NCI-H1048 (cell line): ENCODE data around the gene TRIM31.

Source experiments
- DNase-seq: peaks from one replicate; lab custom pipeline; 2025; lab: John Stamatoyannopoulos, UW

The TRIM31 gene

DNA sequence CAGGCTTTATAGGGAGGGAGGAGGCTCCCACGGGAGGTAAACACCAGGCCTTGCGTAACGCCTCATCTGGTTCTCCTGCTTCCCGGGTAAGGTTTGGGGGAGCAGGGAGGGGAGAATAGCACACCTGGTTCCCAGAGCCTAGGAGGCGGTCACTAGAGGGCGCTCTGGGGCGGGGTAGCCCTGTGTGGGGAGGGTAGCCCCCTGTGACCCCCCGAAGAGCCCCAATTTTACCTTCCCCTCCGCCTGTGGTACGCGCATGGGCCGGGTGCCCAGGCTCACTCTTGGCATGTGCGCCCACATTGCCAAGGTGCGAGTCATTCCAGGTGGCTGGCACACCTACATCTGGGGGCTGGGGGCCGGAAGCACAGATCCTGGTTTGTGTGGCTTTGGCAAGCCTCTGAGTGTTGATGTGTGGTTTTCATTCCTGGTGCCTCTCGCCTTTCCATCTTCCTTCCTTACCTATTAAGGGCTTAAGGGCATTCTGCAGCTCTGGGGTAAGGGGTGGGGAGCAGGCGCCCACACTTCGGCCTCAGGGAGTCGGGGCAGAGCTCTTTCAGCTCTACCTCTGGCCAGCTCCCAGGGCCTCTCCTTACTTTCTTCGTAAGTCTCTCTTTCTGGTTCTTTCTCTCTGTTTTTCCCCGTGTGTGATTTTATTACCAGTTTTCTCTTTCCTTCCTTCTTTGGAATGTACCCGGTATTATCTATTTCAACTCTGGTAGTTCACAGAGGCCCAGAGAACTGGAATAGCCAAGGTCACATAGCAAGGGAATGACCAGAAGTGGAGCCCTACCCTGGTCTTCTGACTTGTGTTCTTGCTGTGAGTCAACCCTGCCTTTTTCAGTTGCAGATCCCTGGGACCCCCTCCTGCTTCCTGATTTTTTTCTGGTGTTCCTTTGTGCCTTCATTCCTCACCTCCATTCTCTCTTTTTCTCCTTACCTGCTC lies 36.8 kb downstream of the TRIM31 start:
- DNase-seq: no peak

DNA sequence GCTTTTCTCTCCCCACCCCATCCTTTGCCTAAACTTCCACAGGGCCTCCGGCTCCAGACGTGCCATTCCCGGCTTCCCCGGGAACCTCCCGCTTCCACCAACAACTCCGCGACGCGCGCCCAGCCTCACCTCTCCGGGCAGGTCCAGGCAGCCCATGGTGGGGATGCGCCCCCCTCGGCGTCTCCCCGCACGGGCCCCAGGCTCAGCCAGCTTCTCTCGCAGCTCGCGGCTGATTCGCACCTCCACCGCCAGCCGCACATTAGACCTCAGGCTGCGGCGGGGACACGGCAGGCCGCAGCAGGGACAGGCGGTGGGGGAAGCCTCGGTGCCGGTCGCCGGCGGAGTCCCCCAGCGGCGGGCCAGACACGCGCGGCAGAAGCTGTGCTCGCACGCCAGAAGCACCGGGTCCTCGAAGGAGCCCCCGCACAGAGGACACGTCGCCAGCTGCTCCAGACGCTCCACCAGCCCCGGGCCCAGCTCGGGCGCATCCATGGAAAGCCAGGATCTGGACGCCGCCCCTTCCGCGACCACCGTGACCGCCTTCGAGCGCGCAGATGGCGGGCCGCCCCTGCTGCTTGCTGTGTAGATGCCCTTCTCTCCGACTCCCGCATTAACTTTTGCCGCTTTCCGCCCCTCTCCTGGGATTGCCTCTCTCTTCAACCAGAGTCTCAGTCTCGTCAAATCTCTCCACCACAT lies 37.6 kb downstream of the TRIM31 start, which contains the start of gene RNF39:
TSS of gene RNF39 (minus strand) at position 676 of the 696 bp plus-strand sequence. CDS start at position 492, 184 bp downstream.
- no peak for DNase-seq

DNA sequence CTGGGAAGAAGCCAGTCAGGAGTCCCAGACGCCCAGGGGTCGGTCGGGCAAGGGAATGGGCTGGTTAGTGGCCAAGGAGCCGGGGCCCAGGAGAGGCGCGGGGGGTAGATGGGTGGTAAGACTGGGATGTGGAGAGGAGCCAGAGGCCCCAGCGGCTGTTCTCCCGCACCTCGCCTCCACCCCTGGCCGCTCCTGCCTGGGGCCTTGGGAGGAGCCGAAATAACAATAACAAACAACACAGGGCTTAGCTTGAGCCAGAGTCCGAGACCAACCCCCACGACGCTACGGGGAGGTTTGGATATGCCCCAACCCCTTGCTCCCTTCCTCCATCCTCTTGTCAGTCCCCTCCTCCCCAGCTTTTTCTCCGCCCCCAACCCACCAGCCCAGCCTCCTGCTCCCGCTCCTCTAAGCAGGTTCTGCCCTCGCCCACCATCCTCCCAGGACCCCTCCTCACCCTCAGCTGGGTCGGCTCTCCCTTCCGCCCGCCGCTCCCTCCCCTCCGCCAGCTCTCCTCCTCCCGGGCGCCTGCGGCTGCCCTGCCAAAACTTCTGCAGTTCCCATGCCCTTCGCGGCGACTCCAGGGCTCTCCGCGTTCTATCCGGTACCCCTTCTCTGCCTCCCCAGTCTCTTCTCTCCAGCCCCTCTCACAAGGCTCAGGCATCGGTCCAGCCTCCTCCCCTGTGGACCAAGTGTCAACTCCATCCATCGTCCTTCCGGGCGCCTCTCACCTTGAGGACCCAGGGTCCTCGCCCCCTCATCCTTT lies 38.4 kb downstream of the TRIM31 start:
- DNase-seq: no peak

DNA sequence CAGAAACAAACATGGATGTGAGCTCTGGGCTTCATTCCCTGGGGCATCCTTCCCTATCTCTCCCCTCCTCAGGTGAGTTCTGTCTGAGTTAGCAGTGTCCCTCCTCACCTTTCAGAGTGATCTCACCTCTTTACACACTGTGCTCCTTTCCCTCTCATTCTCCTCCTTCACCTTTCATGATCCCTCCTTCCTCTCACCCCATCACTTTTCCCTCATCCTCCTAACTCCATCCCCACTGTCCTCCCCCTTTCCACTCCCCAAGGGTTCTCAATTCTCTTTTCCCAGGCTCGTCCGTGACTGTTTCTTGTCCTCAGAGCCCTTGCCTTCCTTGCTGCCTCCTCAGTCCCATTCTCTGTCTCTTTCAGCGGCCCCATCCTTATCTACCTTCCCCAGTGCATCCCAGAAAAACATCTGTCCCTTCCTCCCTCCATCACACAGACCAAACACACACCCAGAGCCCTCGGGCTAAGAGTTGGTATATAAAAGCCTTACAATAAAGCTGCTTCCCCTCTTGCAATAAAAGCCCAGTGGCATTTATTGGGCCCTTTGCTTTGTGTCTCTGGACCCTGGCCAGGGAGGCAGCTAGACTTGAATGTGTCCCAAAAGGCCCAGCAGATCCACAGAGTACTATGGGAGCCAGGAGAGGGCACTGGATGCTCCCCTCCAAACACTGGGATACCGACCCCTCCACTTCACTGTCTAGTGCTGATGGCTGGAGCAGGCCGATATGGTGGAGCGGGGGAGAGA lies 39.2 kb downstream of the TRIM31 start:
- no peak for DNase-seq

DNA sequence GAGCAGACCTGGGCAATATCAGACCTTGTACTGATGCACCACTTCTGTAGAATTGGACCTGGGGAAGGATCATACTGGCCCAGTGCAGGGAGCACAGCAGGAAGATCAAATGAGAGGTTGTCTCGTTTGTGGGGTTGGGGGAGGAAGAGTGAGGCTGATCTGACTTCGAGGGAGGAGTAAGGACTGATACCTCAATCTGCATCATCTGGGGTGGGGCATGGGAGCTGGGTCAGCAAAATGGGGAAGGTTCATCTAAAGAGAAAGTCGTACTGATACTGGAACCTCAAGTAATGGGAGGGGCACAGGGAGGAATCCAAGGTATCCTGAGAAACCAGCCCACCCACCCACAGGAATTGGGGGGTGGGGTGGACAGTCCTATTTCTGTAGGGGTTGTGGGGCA lies 41.0 kb downstream of the TRIM31 start:
- no peak for DNase-seq

DNA sequence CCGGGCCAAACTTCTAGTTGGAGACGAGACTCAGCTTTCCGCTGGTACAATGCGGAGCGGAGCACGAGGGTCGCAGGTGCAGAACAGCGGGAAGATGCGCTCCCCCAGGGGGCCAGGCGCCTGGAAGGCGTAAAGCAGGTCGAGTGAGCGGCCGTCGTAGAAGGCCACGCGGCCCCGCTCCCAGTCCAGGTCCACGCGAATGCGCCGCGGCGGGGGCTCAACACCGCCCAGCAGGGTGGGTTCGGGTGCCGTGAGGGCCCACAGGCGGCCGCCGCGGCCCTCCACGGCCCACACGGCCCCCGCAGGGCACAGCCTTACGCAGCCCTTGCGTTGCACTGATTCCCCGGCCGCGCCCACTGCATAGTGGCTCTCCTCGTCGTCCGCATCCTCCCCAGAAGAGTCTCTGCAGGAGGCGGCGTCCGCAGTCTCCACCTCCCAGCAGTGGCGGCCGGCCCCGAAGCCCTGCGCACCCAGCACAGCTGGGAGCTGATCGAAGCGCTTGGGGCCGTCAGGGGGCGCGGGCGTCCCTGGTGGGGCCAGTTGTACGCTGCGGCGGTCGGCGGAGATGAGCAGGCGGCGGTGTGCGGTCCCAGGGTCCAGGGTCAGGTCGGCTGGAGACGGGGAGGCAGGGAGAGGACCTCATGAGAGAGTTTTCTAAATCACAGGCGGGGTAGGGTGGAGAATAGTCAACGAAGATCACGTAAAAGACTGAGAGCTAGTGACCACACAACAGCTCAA lies 41.6 kb downstream of the TRIM31 start:
- DNase-seq: no peak

DNA sequence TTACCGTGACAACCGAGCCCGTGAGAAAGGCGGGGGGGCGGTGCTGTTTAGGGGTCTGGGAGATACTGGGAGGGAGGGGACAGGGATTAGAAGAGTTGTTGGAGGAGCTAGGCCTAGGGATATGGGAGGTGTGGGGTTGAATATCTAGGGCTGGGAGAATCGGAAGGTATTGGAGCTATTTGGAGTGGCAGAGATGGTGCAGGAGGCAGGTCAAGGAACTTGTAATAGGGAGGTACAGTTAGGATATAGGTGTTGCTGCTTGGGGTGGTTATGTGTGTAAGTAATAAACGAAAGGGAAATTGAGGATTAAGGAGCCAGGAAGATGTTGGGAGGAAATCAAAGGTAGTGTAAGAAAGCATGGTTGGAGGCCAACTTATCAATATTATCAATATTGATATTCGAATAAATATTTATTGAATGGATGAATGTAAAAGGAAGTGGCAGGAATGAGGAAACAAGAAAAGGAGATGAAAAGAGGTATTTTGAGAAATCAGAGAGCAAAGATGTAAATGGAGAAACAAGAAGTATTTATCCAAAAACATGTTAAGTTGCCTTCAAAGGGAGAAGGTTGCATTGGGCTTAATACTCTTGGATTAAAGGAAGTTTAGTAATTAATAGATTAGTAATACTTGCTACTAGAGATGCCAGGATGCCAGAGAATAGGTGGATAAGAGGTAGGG lies 45.3 kb downstream of the TRIM31 start:
- DNase-seq: no peak

DNA sequence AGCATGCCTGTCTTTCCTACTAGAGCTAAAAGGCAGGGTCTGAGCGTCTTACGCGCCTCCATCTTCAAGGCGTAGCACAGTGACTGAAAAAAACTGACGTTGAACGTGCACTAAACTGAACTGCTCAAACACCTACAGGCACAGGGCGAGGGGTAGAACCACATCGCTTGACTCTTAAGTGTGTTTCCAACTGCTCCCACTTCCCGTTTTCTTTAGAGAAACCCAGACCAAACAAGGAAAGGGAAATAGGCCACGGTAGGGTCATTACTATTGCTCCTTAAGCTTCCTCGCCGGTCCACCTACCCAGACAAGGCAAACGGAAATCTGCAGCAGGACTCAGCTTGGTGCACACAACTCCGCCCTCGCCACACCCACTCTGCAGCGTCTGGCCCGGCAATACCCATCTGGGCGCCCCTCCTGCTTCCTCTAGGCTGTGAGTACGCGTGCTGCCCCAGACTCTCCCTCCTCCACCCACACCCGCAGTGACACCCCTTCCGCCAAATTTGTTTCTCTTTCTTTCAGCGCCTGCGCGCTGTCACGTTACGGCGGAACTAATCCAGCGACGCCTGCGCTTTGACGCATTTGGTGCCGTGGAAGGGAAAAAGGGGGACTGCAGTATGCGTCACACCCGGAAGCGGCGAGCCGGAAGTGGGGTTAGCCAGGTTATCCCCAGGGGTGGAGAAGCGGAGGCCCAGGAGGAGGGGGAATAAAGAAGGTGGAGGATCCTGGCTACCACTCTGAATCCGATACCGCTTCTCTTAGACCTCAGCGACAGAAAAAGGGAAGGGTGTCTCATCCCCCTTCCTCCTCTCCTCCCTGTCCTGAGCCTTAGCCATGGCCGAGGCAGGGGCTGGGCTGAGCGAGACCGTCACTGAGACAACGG lies 46.1 kb downstream of the TRIM31 start, which contains the start of gene PPP1R11:
TSS of gene PPP1R11 (plus strand) at position 622 of the 883 bp plus-strand sequence. CDS start at position 835, 213 bp downstream.
- DNase-seq: peak; percentile 97

DNA sequence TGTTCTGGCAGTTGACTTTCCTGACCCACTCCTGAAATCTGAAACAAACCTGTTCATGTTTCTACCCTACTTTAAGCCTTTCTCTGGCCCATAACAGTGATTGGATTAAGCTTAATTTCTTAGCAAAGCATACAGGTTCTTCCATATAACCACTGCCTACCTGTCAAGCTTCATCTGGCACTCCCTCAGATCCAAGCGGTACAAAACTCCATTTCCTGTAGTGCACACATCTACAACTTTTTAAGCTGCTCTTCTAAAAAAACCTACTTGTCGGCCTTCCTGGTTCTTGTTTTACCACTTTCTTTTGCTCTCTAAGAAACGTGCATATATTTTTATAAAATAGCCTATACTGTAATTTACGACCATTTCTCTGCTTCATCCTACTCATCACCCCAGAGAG lies 46.8 kb downstream of the TRIM31 start:
- no peak for DNase-seq

DNA sequence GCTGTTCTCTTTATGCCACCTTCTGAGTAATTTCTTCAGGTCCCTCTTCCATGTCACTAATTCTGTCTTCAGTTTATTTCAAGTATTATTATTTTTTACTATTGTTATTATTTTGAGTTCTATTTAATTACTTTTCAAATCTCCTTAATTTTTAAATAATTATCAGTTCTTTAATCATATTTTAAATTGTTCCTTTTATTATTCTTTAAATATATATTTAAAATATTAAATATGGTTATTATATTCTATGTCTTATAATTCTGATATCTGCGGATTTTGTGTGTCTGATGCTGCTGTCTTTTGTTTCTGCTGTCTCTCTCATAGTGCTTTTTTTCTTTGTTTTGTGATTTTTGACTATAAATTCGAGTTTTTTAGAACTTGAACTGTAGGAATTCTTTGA lies 49.6 kb downstream of the TRIM31 start:
- no peak for DNase-seq

DNA sequence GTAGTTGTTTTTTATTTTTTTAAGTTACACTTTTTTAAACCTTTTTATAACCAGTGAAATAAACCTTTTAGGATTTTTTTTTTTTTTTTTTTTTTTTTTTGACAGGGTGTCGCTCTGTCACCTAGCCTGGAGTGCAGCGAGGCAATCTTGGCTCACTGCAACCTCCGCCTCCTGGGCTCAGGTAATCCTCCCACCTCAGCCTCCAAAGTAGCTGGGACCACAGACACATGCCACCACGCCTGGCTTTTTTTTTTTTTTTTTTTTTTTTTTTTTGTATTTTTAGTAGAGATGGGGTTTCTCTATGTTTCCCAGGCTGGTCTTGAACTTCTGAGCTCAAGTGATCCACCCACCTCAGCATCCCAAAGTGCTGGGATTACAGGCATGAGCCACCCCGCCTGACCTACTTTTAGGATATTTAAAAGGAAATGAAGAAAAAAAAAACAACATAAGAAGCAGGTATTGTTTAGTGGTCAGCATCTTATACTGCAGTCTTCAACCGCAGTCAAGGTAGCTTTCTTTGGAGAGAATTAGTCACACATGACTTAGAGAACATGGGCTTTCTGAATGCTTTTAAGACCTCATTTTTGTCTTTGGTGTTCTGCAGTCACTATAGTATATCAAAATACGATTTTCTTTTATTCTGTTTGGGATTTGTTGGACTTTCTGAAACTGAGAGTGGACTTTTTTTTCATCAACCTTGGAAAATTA lies 50.3 kb downstream of the TRIM31 start:
- DNase-seq: no peak

DNA sequence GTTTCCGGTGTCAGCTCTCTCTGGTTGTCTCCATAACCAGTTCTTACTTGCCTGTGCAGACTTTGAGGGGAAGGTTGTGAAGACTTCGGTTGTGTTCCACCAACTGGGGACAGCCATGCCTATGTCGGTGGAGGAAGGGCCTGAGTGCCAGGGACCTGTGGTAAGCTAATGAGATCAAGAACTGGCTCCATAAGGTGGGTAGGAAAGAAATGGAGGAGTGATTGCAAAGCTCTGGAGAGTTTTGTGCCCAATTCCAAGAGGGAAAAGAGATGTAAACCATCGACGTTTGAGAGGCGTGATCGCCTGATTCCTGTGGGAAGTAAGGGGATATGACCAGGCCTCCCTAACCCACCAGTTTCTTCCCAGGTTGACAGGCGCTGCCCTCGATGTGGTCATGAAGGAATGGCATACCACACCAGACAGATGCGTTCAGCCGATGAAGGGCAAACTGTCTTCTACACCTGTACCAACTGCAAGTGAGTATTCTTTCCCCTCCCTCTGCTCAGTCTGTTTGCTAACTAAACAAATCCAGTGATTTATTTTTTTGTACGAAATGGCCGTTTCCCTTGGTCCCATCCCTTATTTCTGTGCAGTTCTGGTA lies 50.9 kb downstream of the TRIM31 start:
- no peak for DNase-seq

DNA sequence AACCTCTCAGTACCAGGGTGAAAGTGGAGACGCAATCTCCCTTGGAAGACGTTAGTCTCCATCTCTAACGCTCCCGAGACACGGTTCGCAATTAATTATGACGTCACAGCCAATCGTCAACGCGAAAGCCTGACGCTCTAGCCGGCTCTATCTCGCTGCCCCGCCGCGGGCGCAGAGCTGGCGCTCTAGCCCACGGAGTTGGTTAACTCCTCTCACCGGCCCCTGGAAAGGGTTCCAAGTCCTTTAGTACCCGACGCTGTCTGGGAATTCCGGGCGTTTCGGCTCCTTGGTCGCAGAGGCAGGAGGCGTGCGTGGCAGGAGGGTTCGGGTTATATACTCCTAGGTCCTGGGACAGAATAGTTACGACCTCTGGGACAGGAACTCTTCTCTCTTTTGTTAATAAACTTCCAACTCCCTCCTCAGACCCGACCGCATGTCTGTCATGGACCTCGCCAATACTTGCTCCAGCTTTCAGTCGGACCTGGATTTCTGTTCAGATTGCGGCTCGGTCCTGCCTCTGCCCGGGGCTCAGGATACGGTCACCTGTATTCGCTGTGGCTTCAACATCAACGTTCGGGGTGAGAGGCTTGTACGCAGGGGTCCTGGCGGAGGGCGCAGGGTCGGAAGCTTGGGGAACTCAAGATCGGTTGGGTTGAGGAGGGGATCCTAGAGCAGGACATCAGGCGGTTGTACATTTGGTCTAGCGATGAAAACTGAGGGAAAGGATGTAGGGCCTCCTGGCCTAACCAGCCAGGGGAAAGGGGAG lies 51.6 kb downstream of the TRIM31 start, which contains the start of gene POLR1H:
TSS of gene POLR1H (plus strand) at position 174 of the 766 bp plus-strand sequence. CDS start at position 434, 260 bp downstream.
- peak; percentile 94 for DNase-seq

DNA sequence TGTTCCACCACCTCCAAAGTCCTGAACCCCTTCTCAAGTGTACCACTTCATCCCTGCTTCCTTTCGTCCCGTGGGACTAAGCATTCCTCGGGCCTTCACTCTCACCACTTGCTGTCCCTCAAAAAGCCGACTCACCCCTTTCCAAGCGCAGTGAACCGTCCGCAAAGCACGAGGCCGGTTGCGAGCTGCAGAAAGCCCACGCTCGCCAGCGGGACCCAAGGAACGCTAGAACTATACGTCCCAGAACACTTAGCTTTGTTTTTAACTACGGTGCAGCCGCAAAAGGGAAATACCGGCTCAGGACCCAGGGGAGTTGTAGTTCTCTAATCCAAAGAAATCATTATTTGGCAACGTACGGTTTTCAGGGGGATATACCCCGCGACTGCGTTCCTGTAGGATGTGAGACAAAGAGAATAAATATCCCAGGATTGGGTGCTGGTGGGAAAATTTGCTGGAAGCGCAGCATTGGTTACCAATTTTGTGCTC lies 52.2 kb downstream of the TRIM31 start:
- DNase-seq: no peak

DNA sequence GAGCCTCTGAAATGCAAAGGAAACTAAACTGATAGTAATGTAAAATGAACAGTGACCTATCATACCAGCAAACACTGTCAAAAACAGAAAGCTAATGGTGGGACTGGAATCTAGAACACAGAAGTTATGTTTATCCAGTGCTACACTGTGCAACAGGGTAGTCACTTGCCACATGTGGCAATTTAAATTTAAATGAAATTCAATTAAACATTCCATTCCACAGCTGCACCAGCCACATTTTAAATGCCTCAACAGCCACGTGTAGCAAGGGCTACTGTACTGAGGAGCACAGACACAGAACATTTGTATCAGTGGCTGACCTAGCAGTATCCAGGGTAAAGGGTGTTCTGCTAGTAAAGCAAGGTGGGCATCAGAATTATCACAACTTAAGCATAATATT lies 57.4 kb downstream of the TRIM31 start:
- no peak for DNase-seq

DNA sequence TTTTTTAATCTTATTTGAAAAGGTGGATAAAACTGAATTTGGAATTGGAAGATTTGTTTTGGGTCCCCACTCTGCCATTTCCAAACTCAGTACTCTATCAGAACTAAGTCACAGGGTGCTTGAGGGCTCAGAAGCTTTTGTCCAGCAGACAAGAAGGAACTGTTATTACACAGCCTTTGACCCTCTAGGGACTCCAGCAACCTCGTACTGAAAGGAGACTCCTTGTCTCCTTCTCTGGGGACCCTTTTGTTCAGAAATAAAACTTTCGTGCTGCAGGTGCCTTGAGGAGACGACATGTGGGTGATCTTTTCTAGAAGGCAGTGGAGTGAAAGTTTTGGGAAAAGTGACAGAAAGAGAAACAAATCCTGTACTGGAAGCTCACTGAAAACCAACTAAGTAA lies 59.2 kb downstream of the TRIM31 start:
- DNase-seq: no peak
